GM19023 (cell line): ENCODE measurements around the gene WNT5B.

Experiments
- ATAC-seq: cut with Tn5 transposase; IDR thresholded peaks from one replicate; pipeline ENCODE4 v1.9.1; 2021; ENCODE audit warnings: mild to moderate bottlenecking, moderate library complexity; ENCODE audit not compliant: unreplicated experiment

Gene WNT5B

GRCh38 chr12:1647285-1647669 is 18.2 kb downstream of the WNT5B start:
- ATAC-seq = no peak

- no peak for ATAC-seq
Observed at GRCh38 chr12:1650260-1650977, 21.4 kb downstream of the WNT5B start.

- ATAC-seq = no peak
Observed at GRCh38 chr12:1650978-1651361, 21.9 kb downstream of the WNT5B start.

GRCh38 chr12:1651946-1652345 is 22.9 kb downstream of the WNT5B start:
- no peak for ATAC-seq

- no peak for ATAC-seq
Observed at GRCh38 chr12:1655225-1655788, 26.3 kb downstream of the WNT5B start.

GRCh38 chr12:1656902-1657301 is 27.9 kb downstream of the WNT5B start:
- no peak for ATAC-seq

GRCh38 chr12:1657688-1658087 is 28.7 kb downstream of the WNT5B start:
- ATAC-seq = no peak

- ATAC-seq = no peak
Observed at GRCh38 chr12:1660304-1661187, 31.5 kb downstream of the WNT5B start.

GRCh38 chr12:1661553-1662335 is 32.7 kb downstream of the WNT5B start:
- no peak for ATAC-seq

- no peak for ATAC-seq
Observed at GRCh38 chr12:1662761-1663439, 33.9 kb downstream of the WNT5B start.

GRCh38 chr12:1663440-1664132 is 34.6 kb downstream of the WNT5B start:
- no peak for ATAC-seq

- ATAC-seq = no peak
Observed at GRCh38 chr12:1665366-1665765, 36.3 kb downstream of the WNT5B start.

GRCh38 chr12:1666215-1666614 is 37.2 kb downstream of the WNT5B start:
- ATAC-seq = no peak

- no peak for ATAC-seq
Observed at GRCh38 chr12:1666685-1667162, 37.7 kb downstream of the WNT5B start.

- no peak for ATAC-seq
Observed at GRCh38 chr12:1668833-1669543, 40.0 kb downstream of the WNT5B start.

GRCh38 chr12:1670358-1671268 is 41.6 kb downstream of the WNT5B start:
- no peak for ATAC-seq

- ATAC-seq = no peak
Observed at GRCh38 chr12:1676043-1676442, 47.0 kb downstream of the WNT5B start.

- no peak for ATAC-seq
Observed at GRCh38 chr12:1680804-1681492, 51.9 kb downstream of the WNT5B start.
